Dendritic cell treated with granulocyte-macrophage colony-stimulating factor and Interleukin-4, amounts not matched to agents 40 ng/mL and 50 ng/mL, for 4 days (primary cell): ENCODE measurements around the gene AUNIP.
"Not testable (repeated sequence)": the region's sequence is repeated elsewhere in the genome, so short reads cannot be mapped to it uniquely, and the experiment has no call there.

Source experiments
- H3K27ac Mint-ChIP-seq: one replicate; pipeline ENCODE4 v1.8.0; 2022; ENCODE audit warnings: mild to moderate bottlenecking, mixed read lengths
- H3K27me3 Mint-ChIP-seq: one replicate; pipeline ENCODE4 v1.8.0; 2022; ENCODE audit warnings: mild to moderate bottlenecking, mixed read lengths
- H3K36me3 Mint-ChIP-seq: one replicate; pipeline ENCODE4 v1.8.0; 2022; ENCODE audit warnings: low read depth, mixed read lengths
- H3K4me1 Mint-ChIP-seq: one replicate; pipeline ENCODE4 v1.8.0; 2022; ENCODE audit warnings: low read depth, mixed read lengths
- H3K4me3 Mint-ChIP-seq: one replicate; pipeline ENCODE4 v1.8.0; 2022; ENCODE audit warnings: mild to moderate bottlenecking, moderate library complexity, mixed read lengths
- H3K9me3 Mint-ChIP-seq: one replicate; pipeline ENCODE4 v1.8.0; 2022; ENCODE audit warnings: mixed read lengths
- intact Hi-C: fragments of 100-400 bp; cut with micrococcal nuclease; formaldehyde crosslinking; loops from one replicate; pipeline ENCODE4 v1.15.0; 2022

AUNIP gene

GRCh38 chr1:25839808-25840207, 19.4 kb downstream of the AUNIP start:
- H3K4me1 Mint-ChIP-seq, H3K27ac Mint-ChIP-seq, intact Hi-C loops, H3K4me3 Mint-ChIP-seq, H3K9me3 Mint-ChIP-seq, H3K27me3 Mint-ChIP-seq: not testable (repeated sequence)
- H3K36me3 Mint-ChIP-seq = peaks cover 12% of the 10 kb centered on the region

DNA sequence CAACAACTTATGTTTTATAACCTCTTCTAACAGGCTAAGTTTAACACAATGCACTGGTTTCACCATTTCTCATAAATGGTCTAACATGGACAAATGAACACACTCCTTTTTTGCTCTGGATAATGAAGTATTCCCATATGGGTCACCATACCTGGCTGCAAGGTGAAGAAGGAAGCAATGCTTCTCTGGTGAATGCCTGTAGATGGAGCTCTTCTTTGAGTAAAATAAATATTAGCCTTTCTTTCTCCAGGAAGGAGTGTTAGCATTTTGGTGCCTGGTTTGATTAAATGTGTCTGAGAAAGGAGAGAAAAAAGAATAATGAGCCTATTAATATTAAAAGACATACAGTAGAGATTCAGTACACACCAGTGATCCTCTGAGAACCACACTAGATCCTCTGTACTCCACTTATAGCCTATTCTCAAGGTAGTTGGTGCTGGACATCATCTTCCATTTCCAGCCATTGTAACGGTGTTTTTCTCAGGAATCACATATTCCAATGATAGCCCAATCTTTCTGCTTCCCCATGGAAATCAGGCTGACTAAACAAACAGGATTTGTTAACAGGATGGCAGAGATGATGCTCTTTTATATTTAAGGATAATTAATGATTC, 21.9 kb downstream of the AUNIP start:
- intact Hi-C loops = no loop called here

DNA sequence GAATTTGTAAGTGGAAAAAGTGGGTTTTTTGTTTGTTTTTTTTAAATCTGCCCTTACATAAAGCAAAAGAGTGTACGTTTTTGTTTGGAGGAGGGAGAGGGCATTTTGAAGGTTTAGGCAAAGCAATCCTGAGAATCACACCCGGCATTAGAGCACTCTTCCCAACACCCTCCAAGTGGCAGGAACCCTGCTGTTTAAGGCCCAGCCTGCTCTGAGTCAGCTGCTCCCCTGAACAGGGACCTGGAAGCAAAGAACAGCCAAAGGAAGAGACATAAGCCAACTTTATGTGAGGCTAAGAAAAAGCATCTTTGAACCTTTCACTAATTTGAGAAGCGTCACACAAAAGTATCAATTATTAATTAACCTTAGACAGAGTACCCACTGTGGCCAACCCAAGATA, 22.6 kb downstream of the AUNIP start:
- no peaks in the 10 kb centered on the region for H3K27me3 Mint-ChIP-seq
- intact Hi-C loops = no loop called here
- H3K36me3 Mint-ChIP-seq = peaks cover 43% of the 10 kb centered on the region

More for the DNA sequence above, 21.9 kb downstream of the AUNIP start:
- no peaks in the 10 kb centered on the region for H3K27me3 Mint-ChIP-seq
- H3K9me3 Mint-ChIP-seq = no peaks in the 10 kb centered on the region
- H3K4me3 Mint-ChIP-seq = no peak overlapping the region
- peaks cover 37% of the 10 kb centered on the region for H3K36me3 Mint-ChIP-seq
- H3K27ac Mint-ChIP-seq = no peak overlapping the region
- H3K4me1 Mint-ChIP-seq = no peaks in the 10 kb centered on the region

GRCh38 chr1:25834894-25835293, 24.4 kb downstream of the AUNIP start:
- Mint-ChIP-seq H3K4me3 (no peak overlapping the region), H3K9me3 (no peaks in the 10 kb centered on the region), H3K27me3 (no peaks in the 10 kb centered on the region), H3K4me1 (peaks cover 6% of the 10 kb centered on the region), H3K27ac (no peak overlapping the region), H3K36me3 (peaks cover 61% of the 10 kb centered on the region)
- intact Hi-C loops = no loop called here

More for the DNA sequence above, 22.6 kb downstream of the AUNIP start:
- H3K4me3 Mint-ChIP-seq = no peak overlapping the region
- no peak overlapping the region for H3K27ac Mint-ChIP-seq
- H3K9me3 Mint-ChIP-seq = no peaks in the 10 kb centered on the region
- no peaks in the 10 kb centered on the region for H3K4me1 Mint-ChIP-seq

GRCh38 chr1:25833158-25833557, 26.1 kb downstream of the AUNIP start:
- no peaks in the 10 kb centered on the region for H3K9me3 Mint-ChIP-seq
- peaks cover 6% of the 10 kb centered on the region for H3K4me1 Mint-ChIP-seq
- no peaks in the 10 kb centered on the region for H3K27me3 Mint-ChIP-seq
- H3K4me3 Mint-ChIP-seq = no peak overlapping the region
- H3K27ac Mint-ChIP-seq = no peak overlapping the region
- intact Hi-C loops = no loop called here
- H3K36me3 Mint-ChIP-seq = peaks cover 77% of the 10 kb centered on the region

DNA sequence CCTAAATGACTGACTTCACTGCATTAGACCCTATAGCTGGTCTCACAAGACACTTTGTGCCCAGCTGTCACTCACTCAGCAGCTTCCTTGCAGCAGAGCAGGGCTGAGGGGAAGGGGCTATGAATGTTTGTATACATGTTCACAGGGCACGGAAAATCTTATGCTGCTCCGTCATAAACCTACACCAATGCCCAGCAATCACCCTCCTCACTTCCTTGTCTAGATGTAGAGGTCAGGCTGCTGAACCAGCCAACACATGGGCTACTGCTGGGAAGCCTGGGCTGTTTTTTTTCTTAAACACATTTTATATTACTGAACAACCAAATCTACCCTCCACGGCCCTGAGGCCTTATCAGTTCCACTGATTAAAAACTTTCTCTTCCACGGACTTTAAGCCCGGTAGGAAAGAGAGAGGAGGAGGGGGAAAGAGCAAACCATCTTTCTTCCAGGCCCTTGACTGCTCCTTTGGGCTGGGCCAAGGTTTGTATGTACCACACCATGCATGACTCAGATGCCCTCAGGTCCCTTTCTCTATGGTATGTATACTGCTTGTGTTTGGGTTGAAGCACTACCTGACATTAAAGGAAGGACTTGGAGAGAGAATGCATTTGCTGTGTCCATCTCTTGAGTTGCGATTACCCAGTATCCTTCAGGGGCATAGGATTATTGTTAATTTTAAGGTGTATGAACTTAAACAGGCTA, 26.8 kb downstream of the AUNIP start:
- Mint-ChIP-seq H3K36me3 (peaks cover 83% of the 10 kb centered on the region), H3K27ac (no peak overlapping the region), H3K4me3 (no peak overlapping the region), H3K27me3 (no peaks in the 10 kb centered on the region), H3K9me3 (no peaks in the 10 kb centered on the region), H3K4me1 (peaks cover 6% of the 10 kb centered on the region)
- intact Hi-C loops = no loop called here

- intact Hi-C loops = no loop called here
- Mint-ChIP-seq H3K27ac (no peak overlapping the region), H3K4me3 (no peak overlapping the region), H3K36me3 (peaks cover 91% of the 10 kb centered on the region), H3K27me3 (no peaks in the 10 kb centered on the region), H3K9me3 (no peaks in the 10 kb centered on the region), H3K4me1 (peaks cover 6% of the 10 kb centered on the region)
Observed at GRCh38 chr1:25831569-25832196, 27.6 kb downstream of the AUNIP start.

- no peak overlapping the region for H3K27ac Mint-ChIP-seq
- intact Hi-C loops = no loop called here
- no peaks in the 10 kb centered on the region for H3K9me3 Mint-ChIP-seq
- peaks cover 91% of the 10 kb centered on the region for H3K36me3 Mint-ChIP-seq
- peaks cover 13% of the 10 kb centered on the region for H3K4me1 Mint-ChIP-seq
- no peak overlapping the region for H3K4me3 Mint-ChIP-seq
- no peaks in the 10 kb centered on the region for H3K27me3 Mint-ChIP-seq
Observed at GRCh38 chr1:25829046-25829445, 30.2 kb downstream of the AUNIP start.

DNA sequence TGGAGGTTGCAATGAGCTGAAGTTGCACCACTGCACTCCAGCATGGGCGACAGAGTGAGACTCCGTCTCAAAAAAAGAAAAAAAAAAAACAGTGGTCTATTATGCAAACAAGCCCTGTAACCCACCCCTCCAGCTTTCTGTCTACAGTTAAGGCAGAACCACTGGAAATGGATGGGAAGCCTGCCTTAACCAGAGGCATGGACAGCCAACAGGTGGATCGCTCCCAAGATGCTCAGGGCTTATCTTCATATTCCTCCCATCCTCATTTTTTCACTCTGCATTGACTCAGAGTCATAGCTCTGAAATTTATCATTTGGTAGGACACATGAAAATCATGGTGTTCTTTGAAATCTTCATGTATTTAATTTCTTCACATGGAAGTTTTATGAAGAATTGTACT, 30.8 kb downstream of the AUNIP start:
- H3K27me3 Mint-ChIP-seq = no peaks in the 10 kb centered on the region
- no peak overlapping the region for H3K4me3 Mint-ChIP-seq
- H3K27ac Mint-ChIP-seq = no peak overlapping the region
- H3K36me3 Mint-ChIP-seq = peaks cover 91% of the 10 kb centered on the region
- no peaks in the 10 kb centered on the region for H3K9me3 Mint-ChIP-seq
- intact Hi-C loops = no loop called here
- peaks cover 13% of the 10 kb centered on the region for H3K4me1 Mint-ChIP-seq

DNA sequence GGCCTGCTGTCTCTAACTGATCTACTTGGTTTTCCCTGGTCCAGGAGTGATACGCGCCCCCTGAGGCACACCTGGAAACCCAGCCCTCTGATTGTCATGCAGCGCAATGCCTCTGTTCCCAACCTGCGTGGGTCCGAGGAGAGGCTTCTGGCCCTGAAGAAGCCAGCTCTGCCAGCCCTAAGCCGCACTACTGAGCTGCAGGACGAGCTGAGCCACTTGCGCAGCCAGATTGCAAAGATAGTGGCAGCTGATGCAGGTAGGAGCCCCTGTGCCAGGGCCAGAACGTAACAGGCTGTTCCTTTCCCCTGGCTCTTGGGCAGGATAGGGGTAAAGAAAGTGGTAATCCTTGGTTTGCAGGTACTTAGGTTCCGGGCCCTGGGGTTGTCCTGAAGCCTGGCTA, 32.7 kb downstream of the AUNIP start:
- Mint-ChIP-seq H3K27ac (no peak overlapping the region), H3K9me3 (no peaks in the 10 kb centered on the region), H3K36me3 (peaks cover 82% of the 10 kb centered on the region), H3K27me3 (no peaks in the 10 kb centered on the region), H3K4me1 (peaks cover 17% of the 10 kb centered on the region), H3K4me3 (no peak overlapping the region)
- intact Hi-C loops = no loop called here

GRCh38 chr1:25825605-25826004, 33.7 kb downstream of the AUNIP start:
- intact Hi-C loops = no loop called here
- Mint-ChIP-seq H3K4me3 (no peak overlapping the region), H3K36me3 (peaks cover 80% of the 10 kb centered on the region), H3K27me3 (no peaks in the 10 kb centered on the region), H3K4me1 (peaks cover 22% of the 10 kb centered on the region), H3K9me3 (no peaks in the 10 kb centered on the region), H3K27ac (no peak overlapping the region)

GRCh38 chr1:25821630-25822091, 37.6 kb downstream of the AUNIP start:
- intact Hi-C loops = loop anchor here (5.0 kb wide), 1 partner anchor 176 kb away; the partner anchor contains the start of gene PAFAH2
- Mint-ChIP-seq H3K4me1 (peaks cover 49% of the 10 kb centered on the region), H3K36me3 (peaks cover 57% of the 10 kb centered on the region)

GRCh38 chr1:25821112-25821476, 38.2 kb downstream of the AUNIP start:
- Mint-ChIP-seq H3K27me3 (no peaks in the 10 kb centered on the region), H3K4me1 (peaks cover 53% of the 10 kb centered on the region), H3K36me3 (peaks cover 57% of the 10 kb centered on the region), H3K4me3 (peak overlapping the region; percentile 87), H3K9me3 (no peaks in the 10 kb centered on the region), H3K27ac (peak overlapping the region; percentile 82)
- intact Hi-C loops = loop anchor here (5.0 kb wide), 1 partner anchor 176 kb away; the partner anchor contains the start of gene PAFAH2

More at GRCh38 chr1:25821630-25822091, 37.6 kb downstream of the AUNIP start:
- no peaks in the 10 kb centered on the region for H3K27me3 Mint-ChIP-seq
- peak overlapping the region; percentile 82 for H3K27ac Mint-ChIP-seq
- H3K4me3 Mint-ChIP-seq = peak overlapping the region; percentile 87
- H3K9me3 Mint-ChIP-seq = no peaks in the 10 kb centered on the region
